ENCODE results near the gene POLN. TPM values are rescaled to one million over a fixed set of nuclear protein-coding genes. Genes with fewer than 3 reads are reported as not detected.

Gene POLN
- total RNA-seq, 2 donors from 2014 or later = 3.8 to 15.2 TPM

GRCh38 chr4:2266821-2267220 lies 24.9 kb upstream of the POLN start:
- Histone ChIP-seq H3K27me3 (replicated peaks; ENCODE audit: insufficient read depth) (no peaks in the 10 kb centered on the region), H3K27ac (no peak overlapping the region), H3K4me3 (no peak overlapping the region), H3K4me1 (replicated peaks) (peaks cover 10% of the 10 kb centered on the region), H3K9me3 (no peaks in the 10 kb centered on the region), H3K36me3 (no peaks in the 10 kb centered on the region)
- TF ChIP-seq CTCF (IDR thresholded peaks at IDR 0.05) (no peak), POLR2AphosphoS5 (IDR thresholded peaks at IDR 0.05) (no peak), POLR2A (IDR thresholded peaks at IDR 0.05) (no peak)
- DNase-seq (ENCODE audit: low spot score) = no peak
- intact Hi-C loops (cut with DNase I) = loop anchor here (10.0 kb wide), 3 partner anchors 148 to 668 kb away; partner anchors contain the start of genes CFAP99, FAM193A and ZFYVE28
- WGBS = 65% methylated on average over 4 of the region's 5 CpGs

GRCh38 chr4:2266181-2266580 lies 24.3 kb upstream of the POLN start:
- TF ChIP-seq POLR2AphosphoS5 (IDR thresholded peaks at IDR 0.05) = peak; percentile 60
- no peak for TF ChIP-seq POLR2A (IDR thresholded peaks at IDR 0.05)
- TF ChIP-seq CTCF (IDR thresholded peaks at IDR 0.05) = no peak
- Histone ChIP-seq H3K27me3 (replicated peaks; ENCODE audit: insufficient read depth) (no peaks in the 10 kb centered on the region), H3K9me3 (no peaks in the 10 kb centered on the region), H3K36me3 (no peaks in the 10 kb centered on the region), H3K27ac (peak overlapping the region; percentile 30 to 53), H3K4me3 (no peak overlapping the region), H3K4me1 (replicated peaks) (peaks cover 10% of the 10 kb centered on the region)
- 14% methylated on average over 8 of the region's 8 CpGs for WGBS
- intact Hi-C loops (cut with DNase I) = loop anchor here (10.0 kb wide), 3 partner anchors 149 to 669 kb away; partner anchors contain the start of genes CFAP99, FAM193A and ZFYVE28
- DNase-seq (ENCODE audit: low spot score) = peak; percentile 46

GRCh38 chr4:2265113-2266110 lies 23.5 kb upstream of the POLN start:
- H3K27me3 ChIP-seq (replicated peaks; ENCODE audit: insufficient read depth) = no peaks in the 10 kb centered on the region
- peak overlapping the region; percentile 30 to 53 for H3K27ac ChIP-seq
- DNase-seq (ENCODE audit: low spot score) = no peak
- intact Hi-C loops (cut with DNase I) = loop anchor here (10.0 kb wide), 3 partner anchors 149 to 669 kb away; partner anchors contain the start of genes CFAP99, FAM193A and ZFYVE28
- no peak overlapping the region for H3K4me3 ChIP-seq
- no peaks in the 10 kb centered on the region for H3K9me3 ChIP-seq
- H3K36me3 ChIP-seq = no peaks in the 10 kb centered on the region
- TF ChIP-seq POLR2AphosphoS5 (IDR thresholded peaks at IDR 0.05) (no peak), CTCF (IDR thresholded peaks at IDR 0.05) (no peak), POLR2A (IDR thresholded peaks at IDR 0.05) (no peak)
- H3K4me1 ChIP-seq (replicated peaks) = peaks cover 10% of the 10 kb centered on the region
- 92% methylated on average over 18 of the region's 19 CpGs for WGBS

- Histone ChIP-seq H3K27me3 (replicated peaks; ENCODE audit: insufficient read depth) (no peaks in the 10 kb centered on the region), H3K36me3 (no peaks in the 10 kb centered on the region), H3K4me1 (replicated peaks) (peaks cover 15% of the 10 kb centered on the region), H3K9me3 (no peaks in the 10 kb centered on the region), H3K27ac (no peak overlapping the region), H3K4me3 (no peak overlapping the region)
- no peak for TF ChIP-seq POLR2AphosphoS5 (IDR thresholded peaks at IDR 0.05)
- TF ChIP-seq CTCF (IDR thresholded peaks at IDR 0.05) = no peak
- no peak for TF ChIP-seq POLR2A (IDR thresholded peaks at IDR 0.05)
- 75% methylated on average over 6 of the region's 6 CpGs for WGBS
- no peak for DNase-seq (ENCODE audit: low spot score)
- intact Hi-C loops (cut with DNase I) = loop anchor here (10.0 kb wide), 3 partner anchors 150 to 670 kb away; partner anchors contain the start of genes CFAP99, FAM193A and ZFYVE28
Measured at GRCh38 chr4:2264481-2265041, 22.6 kb upstream of the POLN start.
